SK-N-SH treated with all-trans-retinoic acid at 6 μM for 48 hours (cell line): ENCODE measurements around the gene U2AF2.

ENCODE experiments used
- BACH2 ChIP-seq: fragments of 250-450 bp; sonication (Bioruptor Pico); IDR thresholded peaks from 2 replicates; pipeline ENCODE4 v1.9.0; 2021; ENCODE audit warnings: mild to moderate bottlenecking, borderline replicate concordance
- OSR1 ChIP-seq: fragments of 250-450 bp; sonication (Bioruptor Pico); IDR thresholded peaks from 2 replicates; pipeline ENCODE4 v1.8.0; 2022; ENCODE audit warnings: moderate library complexity, mild to moderate bottlenecking, inconsistent platforms
- PATZ1 ChIP-seq: fragments of 250-450 bp; sonication (Bioruptor Pico); IDR thresholded peaks from 2 replicates; pipeline ENCODE4 v1.8.0; 2020; ENCODE audit warnings: mild to moderate bottlenecking, moderate library complexity, borderline replicate concordance
- RARB ChIP-seq: fragments of 250-450 bp; sonication (Bioruptor Pico); IDR thresholded peaks from 2 replicates; pipeline ENCODE4 v1.8.0; 2021; ENCODE audit warnings: mild to moderate bottlenecking, moderate library complexity
- ZFP3 ChIP-seq: fragments of 250-450 bp; sonication (Bioruptor Pico); IDR thresholded peaks from 2 replicates; pipeline ENCODE4 v1.5.0; 2020; ENCODE audit warnings: mild to moderate bottlenecking, moderate library complexity
- ZFP30 ChIP-seq: fragments of 450-650 bp; formaldehyde crosslinking; IDR thresholded peaks from 2 replicates; pipeline ENCODE4 v1.5.0; 2022; ENCODE audit warnings: mild to moderate bottlenecking, moderate library complexity
- ZNF70 ChIP-seq: fragments of 450-650 bp; formaldehyde crosslinking; IDR thresholded peaks from 2 replicates; pipeline ENCODE4 v1.5.0; 2020; ENCODE audit warnings: mild to moderate bottlenecking, moderate library complexity
- ZNF8 ChIP-seq: fragments of 450-650 bp; formaldehyde crosslinking; IDR thresholded peaks from 2 replicates; pipeline ENCODE4 v1.5.0; 2020; ENCODE audit warnings: mild to moderate bottlenecking, moderate library complexity

- TF ChIP-seq ZFP30 (CRISPR knock-in tag) (no peak), ZFP3 (CRISPR knock-in tag) (no peak), PATZ1 (CRISPR knock-in tag) (no peak), BACH2 (no peak), RARB (CRISPR knock-in tag) (no peak), ZNF70 (CRISPR knock-in tag) (no peak), ZNF8 (no peak), OSR1 (CRISPR knock-in tag) (no peak)
Observed at GRCh38 chr19:55673889-55674288, 19.1 kb downstream of the U2AF2 start.
